Activated T-cell treated with anti-CD3 and anti-CD28 coated beads, Interleukin-2, amount 50 U/mL, for 24 hours (primary cell): Measurements from ENCODE around the gene CPSF7.
A peak's percentile ranks its signal among the peaks of the same experiment; 100 is the strongest.
"Not testable (repeated sequence)": the region's sequence is repeated elsewhere in the genome, so short reads cannot be mapped to it uniquely, and the experiment has no call there.

Experiments used
- DNase-seq: peaks from one replicate; pipeline ENCODE4 v3.0.0-alpha.2; 2020
- H3K27ac Mint-ChIP-seq: 2 replicates; pipeline ENCODE4 v1.8.0; 2020; ENCODE audit warnings: mild to moderate bottlenecking, mixed read lengths
- H3K27me3 Mint-ChIP-seq: 2 replicates; pipeline ENCODE4 v1.8.0; 2020; ENCODE audit warnings: mixed read lengths
- H3K36me3 Mint-ChIP-seq: 2 replicates; pipeline ENCODE4 v1.8.0; 2020; ENCODE audit warnings: low read depth, mixed read lengths
- H3K4me1 Mint-ChIP-seq: 2 replicates; pipeline ENCODE4 v1.8.0; 2020; ENCODE audit warnings: low read depth, mixed read lengths
- H3K4me3 Mint-ChIP-seq: 2 replicates; pipeline ENCODE4 v1.8.0; 2020; ENCODE audit warnings: mild to moderate bottlenecking, moderate library complexity, mixed read lengths
- H3K9me3 Mint-ChIP-seq: 2 replicates; pipeline ENCODE4 v1.8.0; 2020; ENCODE audit warnings: mixed read lengths

CPSF7 gene

GRCh38 chr11:61384271-61385242 lies 45.2 kb downstream of the CPSF7 start:
- Mint-ChIP-seq H3K27ac (no peak overlapping the region), H3K4me3 (no peak overlapping the region), H3K4me1 (peaks cover 8% of the 10 kb centered on the region), H3K36me3 (peaks cover 2% of the 10 kb centered on the region), H3K27me3 (no peaks in the 10 kb centered on the region), H3K9me3 (no peaks in the 10 kb centered on the region)
- DNase-seq, result no peak

GRCh38 chr11:61383859-61384258 lies 45.9 kb downstream of the CPSF7 start:
- H3K4me3 Mint-ChIP-seq, H3K9me3 Mint-ChIP-seq, H3K27ac Mint-ChIP-seq, DNase-seq, H3K4me1 Mint-ChIP-seq, H3K27me3 Mint-ChIP-seq, H3K36me3 Mint-ChIP-seq: not testable (repeated sequence)

GRCh38 chr11:61380884-61381283 lies 48.9 kb downstream of the CPSF7 start:
- no peak for DNase-seq
- no peak overlapping the region for H3K27ac Mint-ChIP-seq
- H3K4me3 Mint-ChIP-seq, result no peak overlapping the region

GRCh38 chr11:61378713-61379313 lies 51.0 kb downstream of the CPSF7 start:
- no peak for DNase-seq
- Mint-ChIP-seq H3K4me3 (no peak overlapping the region), H3K9me3 (no peaks in the 10 kb centered on the region), H3K4me1 (no peaks in the 10 kb centered on the region), H3K27me3 (no peaks in the 10 kb centered on the region), H3K36me3 (peaks cover 38% of the 10 kb centered on the region), H3K27ac (no peak overlapping the region)

More at GRCh38 chr11:61380884-61381283, 48.9 kb downstream of the CPSF7 start:
- Mint-ChIP-seq H3K27me3 (no peaks in the 10 kb centered on the region), H3K9me3 (no peaks in the 10 kb centered on the region), H3K4me1 (peaks cover 8% of the 10 kb centered on the region), H3K36me3 (peaks cover 19% of the 10 kb centered on the region)

- no peak for DNase-seq
- no peak overlapping the region for H3K27ac Mint-ChIP-seq
- peaks cover 43% of the 10 kb centered on the region for H3K36me3 Mint-ChIP-seq
- H3K9me3 Mint-ChIP-seq, result no peaks in the 10 kb centered on the region
- no peaks in the 10 kb centered on the region for H3K27me3 Mint-ChIP-seq
- H3K4me3 Mint-ChIP-seq, result no peak overlapping the region
- no peaks in the 10 kb centered on the region for H3K4me1 Mint-ChIP-seq
Measured at GRCh38 chr11:61377461-61378160, 52.2 kb downstream of the CPSF7 start.

GRCh38 chr11:61375761-61376108 lies 54.0 kb downstream of the CPSF7 start:
- Mint-ChIP-seq H3K4me1 (no peaks in the 10 kb centered on the region), H3K27me3 (no peaks in the 10 kb centered on the region), H3K36me3 (peaks cover 57% of the 10 kb centered on the region)

GRCh38 chr11:61372659-61373420 lies 56.9 kb downstream of the CPSF7 start:
- H3K4me1 Mint-ChIP-seq, result peaks cover 16% of the 10 kb centered on the region
- no peaks in the 10 kb centered on the region for H3K9me3 Mint-ChIP-seq
- no peak overlapping the region for H3K4me3 Mint-ChIP-seq
- no peak for DNase-seq
- H3K36me3 Mint-ChIP-seq, result peaks cover 83% of the 10 kb centered on the region
- no peaks in the 10 kb centered on the region for H3K27me3 Mint-ChIP-seq
- no peak overlapping the region for H3K27ac Mint-ChIP-seq

More at GRCh38 chr11:61375761-61376108, 54.0 kb downstream of the CPSF7 start:
- Mint-ChIP-seq H3K27ac (no peak overlapping the region), H3K4me3 (no peak overlapping the region), H3K9me3 (no peaks in the 10 kb centered on the region)
- DNase-seq, result no peak

GRCh38 chr11:61370349-61371005 lies 59.3 kb downstream of the CPSF7 start:
- Mint-ChIP-seq H3K4me3 (no peak overlapping the region), H3K36me3 (peaks cover 86% of the 10 kb centered on the region), H3K27me3 (no peaks in the 10 kb centered on the region), H3K27ac (peak overlapping the region; percentile 10), H3K9me3 (no peaks in the 10 kb centered on the region), H3K4me1 (peaks cover 16% of the 10 kb centered on the region)
- no peak for DNase-seq

GRCh38 chr11:61369372-61370348 lies 60.1 kb downstream of the CPSF7 start:
- peaks cover 16% of the 10 kb centered on the region for H3K4me1 Mint-ChIP-seq
- H3K27me3 Mint-ChIP-seq, result no peaks in the 10 kb centered on the region
- H3K9me3 Mint-ChIP-seq, result no peaks in the 10 kb centered on the region
- H3K36me3 Mint-ChIP-seq, result peaks cover 84% of the 10 kb centered on the region
- H3K27ac Mint-ChIP-seq, result peak overlapping the region; percentile 29
- no peak overlapping the region for H3K4me3 Mint-ChIP-seq
- no peak for DNase-seq

- DNase-seq, result no peak
- Mint-ChIP-seq H3K36me3 (peaks cover 85% of the 10 kb centered on the region), H3K4me3 (no peak overlapping the region), H3K9me3 (no peaks in the 10 kb centered on the region), H3K27me3 (no peaks in the 10 kb centered on the region), H3K4me1 (peaks cover 22% of the 10 kb centered on the region), H3K27ac (no peak overlapping the region)
Measured at GRCh38 chr11:61368646-61369045, 61.1 kb downstream of the CPSF7 start.

GRCh38 chr11:61367406-61367805 lies 62.4 kb downstream of the CPSF7 start:
- no peak for DNase-seq
- H3K4me3 Mint-ChIP-seq, result no peak overlapping the region
- H3K4me1 Mint-ChIP-seq, result peaks cover 32% of the 10 kb centered on the region
- H3K9me3 Mint-ChIP-seq, result no peaks in the 10 kb centered on the region
- H3K27me3 Mint-ChIP-seq, result no peaks in the 10 kb centered on the region
- peak overlapping the region; percentile 55 for H3K27ac Mint-ChIP-seq
- peaks cover 92% of the 10 kb centered on the region for H3K36me3 Mint-ChIP-seq

- Mint-ChIP-seq H3K36me3 (peaks cover 77% of the 10 kb centered on the region), H3K27me3 (no peaks in the 10 kb centered on the region), H3K4me1 (peaks cover 34% of the 10 kb centered on the region), H3K9me3 (no peaks in the 10 kb centered on the region), H3K4me3 (peak overlapping the region; percentile 97), H3K27ac (peak overlapping the region; percentile 98)
- no peak for DNase-seq
Measured at GRCh38 chr11:61364012-61364675, 65.6 kb downstream of the CPSF7 start.
